Tibial nerve (tissue), 4 donors: ENCODE measurements around the gene KCTD18. TPM values are rescaled to one million over a fixed set of nuclear protein-coding genes. Genes with fewer than 3 reads are reported as not detected.

Source experiments
- DNase-seq, 2 donors: peaks; one replicate each; pipeline ENCODE4 v3.0.0-alpha.2; 2019; ENCODE audit warnings: low spot score in 2 of 2
- H3K27ac ChIP-seq, 4 donors: fragments of 200-600 bp; sonication (generic) in 3 of 4; one replicate each; pipeline ENCODE4 v1.5.1; 2017 to 2019; ENCODE audit warnings: mild to moderate bottlenecking in 1 of 4
- H3K27me3 ChIP-seq, 2 donors: fragments of 200-600 bp; sonication (generic) in 1 of 2; one replicate each; pipeline versions ENCODE4 v1.5.1 to v1.6.0; 2017 to 2019
- H3K36me3 ChIP-seq, 3 donors: fragments of 200-600 bp; sonication (generic); one replicate each; pipeline ENCODE4 v1.5.1; 2018 to 2019
- H3K4me1 ChIP-seq, 4 donors: fragments of 200-600 bp; sonication (generic) in 3 of 4; one replicate each; pipeline ENCODE4 v1.5.1; 2017 to 2019
- H3K4me3 ChIP-seq, 4 donors: fragments of 200-600 bp; sonication (generic) in 3 of 4; one replicate each; pipeline ENCODE4 v1.5.1; 2017 to 2019; ENCODE audit warnings: mild to moderate bottlenecking in 1 of 4, moderate library complexity in 1 of 4
- H3K9me3 ChIP-seq, 4 donors: fragments of 200-600 bp; sonication (generic) in 3 of 4; one replicate each; pipeline ENCODE4 v1.5.1; 2017 to 2019
- EP300 ChIP-seq, 2 donors: sonication (generic); formaldehyde crosslinking; IDR thresholded peaks; one replicate each; pipeline ENCODE4 v1.6.1; 2017; ENCODE audit warnings: antibody characterized with exemption in 2 of 2, mild to moderate bottlenecking in 1 of 2
- POLR2A ChIP-seq, 2 donors: fragments of 450-650 bp; IDR thresholded peaks; one replicate each; pipeline ENCODE4 v1.6.1; 2017; ENCODE audit warnings: antibody characterized with exemption in 2 of 2, mild to moderate bottlenecking in 2 of 2, moderate library complexity in 2 of 2
- WGBS, 2 donors: methylation state at CpG; one replicate each; pipeline ENCODE4 v1.1.5; 2018; 5-methylcytosine and 5-hydroxymethylcytosine counted together
- total RNA-seq, 4 donors: library from RNA; depleted of rRNA; stranded (reverse); fragments of >200 nt; gene quantifications; one replicate each; pipeline ENCODE4 v1.1.0, GENCODE V29; 2016
- TF ChIP-seq, protein P1 (sequence below), 5 experiments: fragments of 200-600 bp in 3 of 5; fragments of 450-650 bp in 2 of 5; sonication (generic) in 3 of 5; IDR thresholded peaks; one replicate each; pipeline ENCODE4 v1.5.1; 2016 to 2019; ENCODE audit warnings: antibody characterized with exemption in 5 of 5, mild to moderate bottlenecking in 3 of 5, moderate library complexity in 2 of 5

KCTD18 gene
- total RNA-seq, result 10 to 100 TPM; 20.1 to 38.2 (median 24.5) TPM

DNA sequence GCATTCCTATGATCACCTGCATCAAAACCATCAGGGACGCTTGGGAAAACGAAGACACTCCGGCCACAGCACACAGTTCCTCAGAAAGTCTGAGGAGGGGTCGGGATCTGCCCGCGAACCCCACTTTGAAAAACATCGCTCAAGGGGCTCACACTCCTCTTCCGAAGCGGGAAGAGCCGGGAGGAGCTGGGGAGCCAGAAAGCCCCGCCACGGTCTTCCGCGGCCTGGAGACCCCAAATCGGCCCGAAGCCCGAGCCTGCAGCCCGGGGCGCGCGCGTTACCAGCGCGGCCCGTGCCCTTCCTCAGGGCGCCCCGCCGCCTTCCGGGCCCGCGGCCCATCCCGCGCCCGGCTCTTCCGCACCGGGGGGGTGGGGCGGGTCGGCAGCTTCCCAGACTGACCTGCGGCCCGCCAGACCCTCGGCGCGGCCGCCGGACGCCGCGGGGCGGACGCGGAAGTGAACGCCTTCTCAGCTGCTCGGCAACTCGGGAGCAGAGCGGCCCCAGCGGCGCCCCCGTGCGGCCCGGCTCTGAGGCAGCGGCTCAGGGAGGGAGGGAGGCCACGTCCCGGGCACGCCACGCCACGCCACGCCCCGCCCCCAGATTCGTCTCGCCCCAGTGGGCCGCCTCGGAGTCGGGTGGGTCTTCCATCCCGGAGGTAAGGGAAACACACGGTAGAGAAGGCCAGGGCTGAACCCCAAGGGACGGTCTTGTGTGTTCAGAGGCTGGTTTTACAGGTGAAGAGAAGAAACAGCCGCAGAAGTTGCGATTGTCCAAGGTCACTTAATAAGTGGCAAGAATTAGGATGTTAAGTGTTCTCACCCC is at the start of gene KCTD18:
Gene KCTD18 (minus strand): TSS at position 457 of the 822 bp plus-strand sequence. CDS start 3,052 bp downstream, outside the sequence.
- WGBS, 2 donors, result 2% methylated on average over 15 to 16 of the region's 78 CpGs
- TF ChIP-seq EP300 (IDR thresholded peaks at IDR 0.05) (peak in 1 of 2 donors; percentile 83), POLR2A (IDR thresholded peaks at IDR 0.05) (peak; percentile 57 to 87)
- TF ChIP-seq, protein P1, sequence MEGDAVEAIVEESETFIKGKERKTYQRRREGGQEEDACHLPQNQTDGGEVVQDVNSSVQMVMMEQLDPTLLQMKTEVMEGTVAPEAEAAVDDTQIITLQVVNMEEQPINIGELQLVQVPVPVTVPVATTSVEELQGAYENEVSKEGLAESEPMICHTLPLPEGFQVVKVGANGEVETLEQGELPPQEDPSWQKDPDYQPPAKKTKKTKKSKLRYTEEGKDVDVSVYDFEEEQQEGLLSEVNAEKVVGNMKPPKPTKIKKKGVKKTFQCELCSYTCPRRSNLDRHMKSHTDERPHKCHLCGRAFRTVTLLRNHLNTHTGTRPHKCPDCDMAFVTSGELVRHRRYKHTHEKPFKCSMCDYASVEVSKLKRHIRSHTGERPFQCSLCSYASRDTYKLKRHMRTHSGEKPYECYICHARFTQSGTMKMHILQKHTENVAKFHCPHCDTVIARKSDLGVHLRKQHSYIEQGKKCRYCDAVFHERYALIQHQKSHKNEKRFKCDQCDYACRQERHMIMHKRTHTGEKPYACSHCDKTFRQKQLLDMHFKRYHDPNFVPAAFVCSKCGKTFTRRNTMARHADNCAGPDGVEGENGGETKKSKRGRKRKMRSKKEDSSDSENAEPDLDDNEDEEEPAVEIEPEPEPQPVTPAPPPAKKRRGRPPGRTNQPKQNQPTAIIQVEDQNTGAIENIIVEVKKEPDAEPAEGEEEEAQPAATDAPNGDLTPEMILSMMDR (IDR thresholded peaks at IDR 0.05), result peak; percentile 86 to 97 (median 92)
- Histone ChIP-seq H3K27me3 (peaks cover 0 to 4% of the 10 kb centered on the region in 2 donors), H3K27ac (peak within 1 kb of the TSS; percentile 79 to 92 (median 87)), H3K9me3 (no peaks in the 10 kb centered on the region), H3K4me3 (peak within 1 kb of the TSS; percentile 76 to 95 (median 88)), H3K36me3 (peaks cover 0 to 5% (median 0%) of the 10 kb centered on the region in 3 donors), H3K4me1 (peaks cover 0 to 15% (median 9%) of the 10 kb centered on the region in 4 donors)
- peak; percentile 78 to 79 for DNase-seq

DNA sequence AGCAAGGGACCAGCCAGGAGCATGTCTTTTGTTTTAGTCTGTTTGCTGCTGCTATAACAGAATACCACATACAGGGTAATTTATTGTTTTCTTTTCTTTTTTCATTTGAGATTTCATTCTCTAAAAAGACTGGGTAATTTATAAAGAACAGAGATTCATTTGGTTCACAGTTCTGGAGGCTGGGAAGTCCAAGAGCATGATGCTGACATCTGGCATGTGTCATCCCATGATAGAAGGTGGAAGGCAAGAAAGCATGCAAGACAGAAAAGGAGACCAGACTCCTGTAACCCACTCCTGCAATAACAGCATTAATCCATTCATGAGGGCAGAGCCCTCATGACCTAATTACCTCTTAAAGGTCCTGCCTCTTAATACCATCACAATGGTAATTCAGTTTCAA is 30.9 kb upstream of the KCTD18 start:
- no peaks in the 10 kb centered on the region for H3K9me3 ChIP-seq
- no peak for TF ChIP-seq EP300 (IDR thresholded peaks at IDR 0.05)
- TF ChIP-seq POLR2A (IDR thresholded peaks at IDR 0.05), result no peak
- TF ChIP-seq, protein P1 (IDR thresholded peaks at IDR 0.05), result no peak

DNA sequence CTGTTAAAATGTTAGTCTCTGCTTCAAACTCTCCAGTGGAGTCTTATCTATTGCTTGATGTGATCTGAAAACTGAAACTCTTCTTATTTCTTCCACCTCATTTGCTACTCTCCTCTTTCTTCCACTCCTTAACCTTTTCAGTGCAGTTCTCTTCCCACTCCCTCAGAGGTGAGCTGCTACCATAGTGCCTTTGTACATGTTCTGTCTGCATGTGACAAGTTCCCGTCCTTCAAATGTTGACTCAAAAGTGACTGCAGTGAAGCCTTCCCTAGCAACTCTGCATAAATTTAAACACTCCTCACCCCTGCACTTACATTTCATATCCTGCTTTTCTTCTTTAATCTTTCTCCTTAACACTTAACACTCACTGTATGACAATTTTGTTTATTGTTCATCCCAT is 28.3 kb upstream of the KCTD18 start:
- Histone ChIP-seq H3K27ac (no peak overlapping the region), H3K27me3 (no peaks in the 10 kb centered on the region), H3K4me3 (no peak overlapping the region), H3K4me1 (no peaks in the 10 kb centered on the region), H3K36me3 (peaks cover 0 to 15% (median 0%) of the 10 kb centered on the region in 3 donors), H3K9me3 (no peaks in the 10 kb centered on the region)
- no peak for DNase-seq
- WGBS, 2 donors, result 92 to 97% methylated on average over 1 of the region's 1 CpG
- no peak for TF ChIP-seq POLR2A (IDR thresholded peaks at IDR 0.05)
- TF ChIP-seq EP300 (IDR thresholded peaks at IDR 0.05), result no peak
- TF ChIP-seq, protein P1 (IDR thresholded peaks at IDR 0.05), result no peak

More for the DNA sequence above, 30.9 kb upstream of the KCTD18 start:
- peaks cover 0 to 22% (median 0%) of the 10 kb centered on the region in 3 donors for H3K36me3 ChIP-seq
- H3K4me1 ChIP-seq, result no peaks in the 10 kb centered on the region
- H3K27ac ChIP-seq, result no peak overlapping the region
- H3K27me3 ChIP-seq, result no peaks in the 10 kb centered on the region
- no peak for DNase-seq
- H3K4me3 ChIP-seq, result no peak overlapping the region

DNA sequence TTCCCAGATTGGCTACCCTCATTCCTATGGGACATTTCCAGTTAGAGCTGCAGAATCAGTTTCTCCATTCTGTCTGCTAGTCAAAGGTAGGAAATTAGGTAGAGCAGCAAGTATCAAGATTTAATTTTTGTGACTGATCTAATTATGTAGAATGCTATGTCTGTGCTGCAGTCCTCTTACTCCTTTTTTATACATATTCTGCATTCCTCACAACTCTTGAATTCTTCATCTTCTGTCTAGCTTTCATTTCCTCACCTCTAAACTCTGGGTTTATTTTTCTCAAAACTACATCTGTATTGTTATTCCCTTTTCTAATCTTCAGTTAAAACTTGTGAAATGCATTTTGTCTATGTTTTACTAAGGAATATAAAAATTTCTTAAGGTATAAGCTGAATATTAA is 24.7 kb upstream of the KCTD18 start:
- no peaks in the 10 kb centered on the region for H3K36me3 ChIP-seq
- DNase-seq, result no peak
- H3K27me3 ChIP-seq, result no peaks in the 10 kb centered on the region
- no peaks in the 10 kb centered on the region for H3K9me3 ChIP-seq
- H3K4me3 ChIP-seq, result no peak overlapping the region
- no peak overlapping the region for H3K27ac ChIP-seq
- no peaks in the 10 kb centered on the region for H3K4me1 ChIP-seq
- TF ChIP-seq POLR2A (IDR thresholded peaks at IDR 0.05) (no peak), EP300 (IDR thresholded peaks at IDR 0.05) (no peak)
- TF ChIP-seq, protein P1 (IDR thresholded peaks at IDR 0.05), result no peak

DNA sequence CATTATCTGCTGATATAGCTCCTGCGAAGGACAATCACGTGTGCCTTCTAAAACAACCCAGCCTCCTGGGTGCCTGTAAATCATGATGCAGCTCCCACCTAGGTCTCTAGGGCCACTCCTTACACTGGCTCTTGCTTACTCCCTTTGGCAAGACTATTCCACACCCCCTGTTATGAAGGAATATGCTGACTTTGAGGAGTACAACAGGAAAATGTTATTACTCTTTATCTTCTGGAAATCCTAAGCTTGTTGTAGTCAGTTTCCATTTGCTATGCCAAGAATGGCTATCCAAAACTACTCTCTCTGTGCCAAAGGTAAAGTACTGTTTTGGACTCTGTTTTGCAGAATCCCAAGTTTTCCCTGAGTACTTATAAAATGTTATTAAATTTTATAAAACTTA is 23.9 kb upstream of the KCTD18 start:
- Histone ChIP-seq H3K36me3 (no peaks in the 10 kb centered on the region), H3K4me1 (no peaks in the 10 kb centered on the region), H3K9me3 (no peaks in the 10 kb centered on the region), H3K27ac (no peak overlapping the region), H3K4me3 (no peak overlapping the region), H3K27me3 (no peaks in the 10 kb centered on the region)
- TF ChIP-seq POLR2A (IDR thresholded peaks at IDR 0.05) (no peak), EP300 (IDR thresholded peaks at IDR 0.05) (no peak)
- TF ChIP-seq, protein P1 (IDR thresholded peaks at IDR 0.05), result no peak
- DNase-seq, result no peak
- 73 to 80% methylated on average over 2 of the region's 2 CpGs for WGBS, 2 donors
